22Rv1 (cell line): ENCODE data around the gene PGAP6.

Experiments used
- CTCF ChIP-seq: fragments of 450-650 bp; IDR thresholded peaks from 2 replicates; pipeline ENCODE4 v1.5.1; 2017; ENCODE audit warnings: mild to moderate bottlenecking
- ZFX ChIP-seq: fragments of 450-650 bp; IDR thresholded peaks from 2 replicates; pipeline ENCODE4 v1.6.1; 2017; ENCODE audit warnings: antibody characterized with exemption, borderline replicate concordance

- no peak for TF ChIP-seq CTCF
- TF ChIP-seq ZFX, result no peak
These were observed 49.1 kb upstream of the PGAP6 start for GRCh38 chr16:430904-431303.
